ENCODE data around the gene GTPBP2. TPM values are rescaled to one million over a fixed set of nuclear protein-coding genes. Genes with fewer than 3 reads are reported as not detected.

The GTPBP2 gene
- total and polyA plus RNA-seq, 10 of the 15 experiments (the other 5 are each of a cell fraction or from before 2014, with no cell fraction given), result 5.9 to 63.4 (median 39.8) TPM

- TF ChIP-seq USF1 (IDR thresholded peaks at IDR 0.05; ENCODE audit: borderline replicate concordance, extremely low read length, insufficient read depth, low read depth, low read length) (no peak), POU2F2 (IDR thresholded peaks at IDR 0.05; ENCODE audit: borderline replicate concordance, low read depth, low read length) (peak; percentile 89; the same call in 2 of the 3 replicates), BMI1 (IDR thresholded peaks at IDR 0.05; ENCODE audit: borderline replicate concordance) (no peak), YY1 (IDR thresholded peaks at IDR 0.05; ENCODE audit: low read depth, low read length) (peak; percentile 79; the same call in 1 of the 2 replicates)
These were observed 53.1 kb downstream of the GTPBP2 start, which contains the start of the genes POLH and XPO5 (continued) for GRCh38 chr6:43575772-43576551.

GRCh38 chr6:43575105-43575771, 53.8 kb downstream of the GTPBP2 start:
- WGBS (ENCODE audit: insufficient coverage, insufficient replicate concordance, low lambda C conversion rate, missing lambda C conversion rate), result 1% methylated on average over 35 of the region's 38 CpGs
- peak overlapping the region; percentile 95 for H2AFZ ChIP-seq (ENCODE audit: control insufficient read depth, low read depth, low read length)
- FAIRE-seq (peak; percentile 68), DNase-seq (ENCODE audit: low read depth, low spot score) (no peak), ATAC-seq (peak; percentile 2)
- no TSS peak for BruUV-seq (replicated peaks)
- in situ Hi-C loops (cut with MboI), result no loop called here
- ChIA-PET RAD21 (ENCODE audit: unreplicated experiment) (interaction anchor here (0.5 to 1.6 kb wide), 4 partner anchors 54 to 504 kb away, joined by 3 to 4 read pairs (median 3); partner anchors contain the start of gene GTPBP2), SMC1A (ENCODE audit: uncharacterized antibody, unreplicated experiment) (interaction anchor here (0.9 kb wide), 1 partner anchor 214 kb away, joined by 3 read pairs; no protein-coding TSS in a partner anchor), CTCF (interaction anchor here (0.6 to 1.2 kb wide), 5 partner anchors 33 to 194 kb away, joined by 3 to 7 read pairs (median 4); no protein-coding TSS in a partner anchor), POLR2A (interaction anchor here (0.5 to 2.0 kb wide), 13 partner anchors 9 to 975 kb away, joined by 3 to 10 read pairs (median 3); partner anchors contain the start of genes CNPY3 and GTPBP2)
- intact Hi-C loops (cut with micrococcal nuclease; ENCODE audit: unreplicated experiment), result no loop called here
- peak overlapping the region; percentile 84 for H3K4me3 ChIP-seq
- H3K79me2 ChIP-seq (ENCODE audit: control insufficient read depth, insufficient read depth, low read length), result peaks cover 66% of the 10 kb centered on the region
- peak overlapping the region; percentile 77 for H3K9ac ChIP-seq (ENCODE audit: control insufficient read depth, insufficient read depth, low read length)
- no peaks in the 10 kb centered on the region for H3K27me3 ChIP-seq (replicated peaks in 1 of 2; ENCODE audit: control insufficient read depth in 2 of 2, insufficient read depth in 2 of 2, low read length in 1 of 2)
- no peaks in the 10 kb centered on the region; the same call in 1 of the 2 replicates for H3K4me1 ChIP-seq (ENCODE audit: control insufficient read depth, insufficient read depth, low read length)
- H3K4me2 ChIP-seq (ENCODE audit: control insufficient read depth, insufficient read depth), result peak overlapping the region; percentile 58; the same call in 1 of the 2 replicates
- no peaks in the 10 kb centered on the region for H3K9me3 ChIP-seq (replicated peaks; ENCODE audit: control insufficient read depth, insufficient read depth, low read length)
- H4K20me1 ChIP-seq (ENCODE audit: control insufficient read depth, insufficient read depth), result no peaks in the 10 kb centered on the region
- H3K27ac ChIP-seq (ENCODE audit: control insufficient read depth, insufficient read depth), result peak overlapping the region; percentile 68
- H3K36me3 ChIP-seq (ENCODE audit: control insufficient read depth in 2 of 2, insufficient read depth in 2 of 2, low read length in 1 of 2), result peaks cover 0 to 22% of the 10 kb centered on the region in 2 experiments; a peak in 3 of 4 replicates
- TF ChIP-seq IRF4 (IDR thresholded peaks at IDR 0.05; ENCODE audit: low read depth, low read length), result no peak
- TF ChIP-seq NBN (IDR thresholded peaks at IDR 0.05), result 0 out of 2 replicates have a peak, but pooled peaks have one; percentile 55
- 0 out of 2 replicates have a peak, but pooled peaks have one; percentile 43 for TF ChIP-seq MTA3 (IDR thresholded peaks at IDR 0.05; ENCODE audit: borderline replicate concordance, low read length)
- TF ChIP-seq KLF5 (IDR thresholded peaks at IDR 0.05; ENCODE audit: partially characterized antibody), result no peak
- 0 out of 2 replicates have a peak, but pooled peaks have one; percentile 74 for TF ChIP-seq HDGF (IDR thresholded peaks at IDR 0.05)
- peak in 1 of 2 experiments; percentile 32; a peak in 1 of 4 replicates for TF ChIP-seq BHLHE40 (IDR thresholded peaks at IDR 0.05; ENCODE audit: borderline replicate concordance in 1 of 2, low read depth in 2 of 2, low read length in 1 of 2)
- no peak for TF ChIP-seq MTA2 (IDR thresholded peaks at IDR 0.05; ENCODE audit: low read depth)
- TF ChIP-seq HCFC1 (IDR thresholded peaks at IDR 0.05; ENCODE audit: low read length), result no peak
- TF ChIP-seq EGR1 (IDR thresholded peaks at IDR 0.05; ENCODE audit: borderline replicate concordance in 1 of 2, low read depth in 2 of 2, low read length in 2 of 2), result peak in 1 of 2 experiments; percentile 69; a peak in 2 of 3 replicates
- TF ChIP-seq IKZF2 (IDR thresholded peaks at IDR 0.05), result peak; percentile 54 to 78
- TF ChIP-seq MEF2A (IDR thresholded peaks at IDR 0.05; ENCODE audit: insufficient read depth, low read depth, low read length), result no peak
- TF ChIP-seq RELB (IDR thresholded peaks at IDR 0.05; ENCODE audit: low read depth), result 0 out of 2 replicates have a peak, but pooled peaks have one; percentile 27
- no peak for TF ChIP-seq PML (IDR thresholded peaks at IDR 0.05; ENCODE audit: low read length)
- TF ChIP-seq CBX3 (IDR thresholded peaks at IDR 0.05; ENCODE audit: borderline replicate concordance, low read depth), result no peak

Data from GM12878 (cell line).